ENCODE measurements around the gene MEG3.

DNA sequence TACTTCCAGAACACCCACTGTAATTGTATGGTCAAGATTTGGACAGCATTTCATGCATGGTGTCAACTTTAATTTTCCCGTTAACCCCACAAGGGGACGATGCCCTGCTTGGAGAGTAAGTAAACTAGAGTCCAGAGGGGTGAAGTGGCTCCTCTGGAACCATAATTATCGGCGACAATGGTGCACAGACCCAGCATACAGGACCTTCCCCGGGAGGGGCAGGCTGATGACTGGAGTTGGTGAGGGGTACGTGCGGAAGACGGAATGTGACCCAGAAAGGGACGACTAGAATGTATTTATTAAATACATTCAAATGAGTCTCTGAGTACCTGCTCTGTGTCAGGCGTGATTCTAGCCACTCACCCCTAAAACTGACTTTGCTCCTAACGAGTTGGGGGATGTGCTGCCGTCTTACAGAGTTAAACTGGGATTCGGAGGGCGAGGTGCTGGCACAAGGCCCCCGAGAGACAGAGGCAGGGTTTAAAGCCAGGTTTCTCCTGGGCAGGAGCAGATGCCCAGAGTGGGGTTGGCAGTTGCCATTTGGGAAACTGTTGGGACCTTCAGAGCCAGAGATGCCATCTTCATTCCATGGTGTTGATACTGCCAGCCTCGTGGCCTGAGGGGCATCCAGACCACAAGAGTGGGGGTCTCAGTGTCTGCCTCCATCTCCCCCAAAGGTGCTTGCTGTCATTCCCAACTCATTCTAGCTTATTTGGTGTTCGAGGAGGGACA lies 66.7 kb downstream of the MEG3 start:
- TF ChIP-seq, protein P1, sequence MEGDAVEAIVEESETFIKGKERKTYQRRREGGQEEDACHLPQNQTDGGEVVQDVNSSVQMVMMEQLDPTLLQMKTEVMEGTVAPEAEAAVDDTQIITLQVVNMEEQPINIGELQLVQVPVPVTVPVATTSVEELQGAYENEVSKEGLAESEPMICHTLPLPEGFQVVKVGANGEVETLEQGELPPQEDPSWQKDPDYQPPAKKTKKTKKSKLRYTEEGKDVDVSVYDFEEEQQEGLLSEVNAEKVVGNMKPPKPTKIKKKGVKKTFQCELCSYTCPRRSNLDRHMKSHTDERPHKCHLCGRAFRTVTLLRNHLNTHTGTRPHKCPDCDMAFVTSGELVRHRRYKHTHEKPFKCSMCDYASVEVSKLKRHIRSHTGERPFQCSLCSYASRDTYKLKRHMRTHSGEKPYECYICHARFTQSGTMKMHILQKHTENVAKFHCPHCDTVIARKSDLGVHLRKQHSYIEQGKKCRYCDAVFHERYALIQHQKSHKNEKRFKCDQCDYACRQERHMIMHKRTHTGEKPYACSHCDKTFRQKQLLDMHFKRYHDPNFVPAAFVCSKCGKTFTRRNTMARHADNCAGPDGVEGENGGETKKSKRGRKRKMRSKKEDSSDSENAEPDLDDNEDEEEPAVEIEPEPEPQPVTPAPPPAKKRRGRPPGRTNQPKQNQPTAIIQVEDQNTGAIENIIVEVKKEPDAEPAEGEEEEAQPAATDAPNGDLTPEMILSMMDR (IDR thresholded peaks at IDR 0.05; ENCODE audit: insufficient read depth, low read length, poor library complexity, severe bottlenecking), result no peak
- TF ChIP-seq EZH2phosphoT487 (conservative IDR thresholded peaks at IDR 0.05; ENCODE audit: low read length), result no peak
